SIG-M5 (cell line): ENCODE measurements around the gene FGFR2.

Experiments used
- DNase-seq: peaks from one replicate; lab custom pipeline; 2025; lab: John Stamatoyannopoulos, UW

Gene FGFR2

GRCh38 chr10:121452581-121452980, 145.7 kb downstream of the FGFR2 start:
- no peak for DNase-seq

GRCh38 chr10:121450247-121450646, 148.0 kb downstream of the FGFR2 start:
- DNase-seq, result no peak

GRCh38 chr10:121449482-121449924, 148.7 kb downstream of the FGFR2 start:
- no peak for DNase-seq

- DNase-seq, result no peak
Observed at GRCh38 chr10:121448766-121449421, 149.3 kb downstream of the FGFR2 start.

- no peak for DNase-seq
Observed at GRCh38 chr10:121444520-121445165, 153.6 kb downstream of the FGFR2 start.

- DNase-seq, result no peak
Observed at GRCh38 chr10:121442086-121442935, 155.9 kb downstream of the FGFR2 start.

- DNase-seq, result no peak
Observed at GRCh38 chr10:121440461-121440860, 157.8 kb downstream of the FGFR2 start.

- DNase-seq, result no peak
Observed at GRCh38 chr10:121438333-121438732, 159.9 kb downstream of the FGFR2 start.

- DNase-seq, result no peak
Observed at GRCh38 chr10:121437596-121437995, 160.6 kb downstream of the FGFR2 start.

GRCh38 chr10:121436630-121437341, 161.5 kb downstream of the FGFR2 start:
- DNase-seq, result no peak

- no peak for DNase-seq
Observed at GRCh38 chr10:121436281-121436629, 162.0 kb downstream of the FGFR2 start.

- no peak for DNase-seq
Observed at GRCh38 chr10:121435099-121435875, 163.0 kb downstream of the FGFR2 start.

GRCh38 chr10:121433965-121434364, 164.3 kb downstream of the FGFR2 start:
- no peak for DNase-seq

GRCh38 chr10:121428867-121429266, 169.4 kb downstream of the FGFR2 start:
- DNase-seq, result no peak
